GM19193 (cell line): ENCODE measurements around the gene KCNAB1.

Source experiments
- POLR2A ChIP-seq: IDR thresholded peaks from 4 replicates; pipeline ENCODE4 v1.6.1; 2011; ENCODE audit not compliant: insufficient read depth, insufficient read length; ENCODE audit errors: extremely low read depth

The KCNAB1 gene

GRCh38 chr3:156291272-156292123 is 171.1 kb downstream of the KCNAB1 start:
- TF ChIP-seq POLR2A: no peak

DNA sequence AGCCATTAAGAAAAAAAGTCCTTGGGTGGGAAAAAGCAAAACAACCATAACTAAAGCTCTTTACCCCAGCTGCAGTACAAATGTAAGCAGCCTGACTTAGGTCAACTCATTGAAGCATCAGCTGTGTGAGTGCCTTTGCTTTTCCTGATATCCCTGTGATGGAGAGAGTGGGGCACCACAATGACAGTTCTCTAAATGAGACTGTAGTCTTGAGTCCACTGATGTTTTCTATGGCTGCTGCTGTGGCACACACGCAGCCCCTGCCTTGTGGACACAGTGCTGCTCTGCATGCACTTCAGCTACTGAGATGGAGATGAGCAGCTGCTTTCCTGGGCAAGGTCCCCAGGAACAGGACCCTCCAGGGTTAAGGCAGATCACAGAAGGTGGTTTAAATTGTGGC is 173.2 kb downstream of the KCNAB1 start:
- TF ChIP-seq POLR2A: no peak

DNA sequence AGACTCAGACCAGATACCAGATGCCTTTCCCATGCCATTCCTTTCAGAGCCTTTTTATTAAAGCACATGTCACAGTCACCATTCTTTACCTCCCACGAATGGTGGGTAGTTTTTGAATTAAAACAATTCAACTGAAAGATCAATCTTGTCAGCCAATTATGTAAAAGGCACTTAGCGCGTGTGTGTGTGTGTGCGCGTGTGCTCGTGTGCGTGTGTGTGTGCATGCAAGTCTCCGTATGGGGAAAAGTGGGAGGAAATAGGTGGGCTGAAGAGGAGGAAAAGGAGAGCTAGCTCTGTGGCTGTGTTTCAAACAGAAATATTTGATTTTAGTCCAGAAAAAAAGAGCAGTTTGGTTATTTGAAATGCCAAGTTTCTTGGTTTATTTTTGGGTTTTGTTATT is 177.2 kb downstream of the KCNAB1 start:
- no peak for TF ChIP-seq POLR2A

DNA sequence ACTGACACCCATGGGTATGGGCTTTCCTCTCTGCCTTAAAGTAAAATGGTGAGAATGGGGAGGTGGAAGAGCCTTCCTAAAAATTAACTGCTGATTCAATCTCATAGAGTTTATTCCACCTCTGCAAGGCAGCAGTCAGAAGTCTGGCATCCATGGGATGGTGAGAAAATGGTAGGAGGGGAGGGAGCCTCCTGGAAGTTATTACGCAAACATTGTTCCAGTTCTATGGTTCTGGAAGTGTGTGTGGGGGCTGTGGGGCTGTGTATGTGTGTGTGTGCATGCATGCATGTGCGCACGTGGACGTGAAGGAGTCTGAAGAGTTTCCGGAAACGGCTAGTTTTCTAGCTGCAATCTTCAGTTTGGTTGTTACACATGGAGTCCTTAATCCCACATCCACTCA is 177.6 kb downstream of the KCNAB1 start:
- TF ChIP-seq POLR2A: no peak

DNA sequence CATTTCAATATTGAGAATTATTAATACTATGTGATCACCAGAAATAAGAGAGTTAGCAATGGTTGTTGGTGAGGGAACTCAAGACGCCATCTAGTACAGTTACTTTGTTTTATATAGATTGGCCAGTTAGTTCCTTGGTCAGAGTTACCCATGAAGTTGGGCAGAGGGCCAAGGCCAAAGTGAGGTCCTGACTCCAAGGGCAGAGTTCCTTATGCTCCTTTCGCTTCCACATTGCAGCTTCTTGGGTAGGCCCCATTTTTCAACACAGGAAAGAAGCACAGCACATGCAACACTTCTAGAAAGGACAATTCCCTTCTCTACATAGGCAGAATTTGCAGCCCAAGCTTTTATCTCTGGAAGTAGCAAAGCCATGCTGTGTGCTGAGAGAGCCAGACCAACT is 178.6 kb downstream of the KCNAB1 start:
- TF ChIP-seq POLR2A: no peak

DNA sequence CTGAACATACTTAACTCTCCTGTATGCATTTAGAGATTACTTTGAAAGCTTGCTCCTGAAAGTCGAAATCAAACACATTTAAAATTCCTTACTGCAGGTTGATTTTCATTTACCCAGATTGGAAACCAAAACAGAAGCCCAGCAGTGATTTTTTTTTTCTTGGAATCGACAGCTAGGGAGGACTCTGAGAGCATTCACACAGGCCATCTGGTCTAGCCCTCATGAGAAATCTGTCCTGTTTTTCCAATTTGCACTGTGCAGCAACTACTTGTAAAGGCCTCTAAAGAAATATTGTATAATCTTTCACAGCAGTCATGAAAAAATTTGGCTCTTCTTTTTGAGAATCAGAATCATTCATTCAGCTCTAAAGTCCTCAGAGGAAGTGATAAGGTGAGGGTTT is 179.2 kb downstream of the KCNAB1 start:
- no peak for TF ChIP-seq POLR2A

GRCh38 chr3:156300371-156300770 is 180.0 kb downstream of the KCNAB1 start:
- TF ChIP-seq POLR2A: no peak

GRCh38 chr3:156300929-156301840 is 180.8 kb downstream of the KCNAB1 start:
- TF ChIP-seq POLR2A: no peak

- no peak for TF ChIP-seq POLR2A
These were observed 182.8 kb downstream of the KCNAB1 start for GRCh38 chr3:156303001-156303707.

DNA sequence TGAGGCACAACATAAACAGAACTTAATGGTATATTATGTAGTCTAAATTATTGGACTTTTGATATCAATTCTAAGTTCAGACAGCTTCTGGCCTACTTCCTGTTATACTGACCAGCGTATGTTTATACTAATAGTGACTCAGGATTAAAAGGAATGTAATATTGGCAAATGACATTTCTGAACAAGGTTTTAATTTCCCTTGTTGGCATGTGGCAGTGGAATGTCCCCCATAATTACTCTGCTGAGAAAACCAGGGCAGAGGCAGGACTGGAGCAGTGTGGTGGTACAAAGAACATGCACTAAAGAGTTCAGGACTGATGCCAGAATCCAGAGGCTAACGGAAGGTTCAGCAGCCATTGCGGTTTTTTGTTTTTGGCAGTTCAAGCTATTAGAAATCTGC is 184.0 kb downstream of the KCNAB1 start:
- no peak for TF ChIP-seq POLR2A

GRCh38 chr3:156305672-156306071 is 185.3 kb downstream of the KCNAB1 start:
- TF ChIP-seq POLR2A: no peak

- TF ChIP-seq POLR2A: no peak
These were observed 187.3 kb downstream of the KCNAB1 start for GRCh38 chr3:156307704-156308103.

GRCh38 chr3:156311431-156311830 is 191.1 kb downstream of the KCNAB1 start:
- TF ChIP-seq POLR2A: no peak

DNA sequence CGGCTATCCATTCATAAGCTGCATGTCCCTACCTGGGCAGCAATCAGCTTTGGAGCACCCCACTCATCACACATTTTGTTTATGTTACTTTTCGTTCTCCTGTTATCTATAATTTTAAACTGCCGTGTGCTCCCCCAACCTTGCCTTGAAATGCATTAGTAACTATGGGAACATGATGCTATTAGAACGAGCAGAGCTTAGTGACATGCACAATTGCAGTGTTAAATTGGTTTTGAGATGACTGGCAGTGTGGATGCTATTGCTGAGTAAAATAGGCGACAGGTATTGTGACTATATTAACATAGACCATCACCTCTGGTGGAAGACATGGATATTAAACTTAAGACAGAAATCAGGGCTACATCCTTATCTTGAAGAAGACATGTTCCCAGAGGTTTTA is 191.6 kb downstream of the KCNAB1 start:
- no peak for TF ChIP-seq POLR2A

GRCh38 chr3:156316076-156316475 is 195.7 kb downstream of the KCNAB1 start:
- no peak for TF ChIP-seq POLR2A
